IMR-90 (cell line): ENCODE measurements around the gene NFILZ. TPM values are rescaled to one million over a fixed set of nuclear protein-coding genes. Genes with fewer than 3 reads are reported as not detected.

Source experiments
- ATAC-seq: fragments of 200-7000 bp; cut with Tn5 transposase; 2 replicates; pipeline ENCODE4 v1.9.1; 2020; ENCODE audit warnings: low read depth, mild to moderate bottlenecking, moderate library complexity
- Bru-seq: library from RNA; stranded (reverse); fragments of 400-500 nt; gene quantifications from one replicate; lab custom pipeline; 2021; lab: Mats Ljungman, UMichigan
- BruChase-seq, 2 experiments: library from RNA; stranded (reverse); fragments of 400-500 nt; gene quantifications; one replicate each; lab custom pipeline; 2021; lab: Mats Ljungman, UMichigan
- BruUV-seq: library from RNA; stranded (reverse); fragments of 400-500 nt; replicated peaks from 2 replicates; lab custom pipeline; 2021; lab: Mats Ljungman, UMichigan
- CTCF ChIA-PET: fragments of 300-600 bp; formaldehyde crosslinking; extraction: SDS; loops from one replicate; lab custom pipeline; 2021; ENCODE audit warnings: antibody characterized with exemption; lab: Yijun Ruan, JAX
- POLR2A ChIA-PET: fragments of 300-600 bp; sonication (Branson Sonifier 250); formaldehyde crosslinking; loops from one replicate; lab custom pipeline; 2022; ENCODE audit warnings: antibody characterized with exemption; ENCODE audit not compliant: unreplicated experiment; lab: Charles Lee
- DNase-seq: peaks from one replicate; pipeline ENCODE4 v3.0.0; 2013
- H2AFZ ChIP-seq: replicated peaks from 2 replicates; pipeline ENCODE3; 2013; ENCODE audit warnings: low read length, mild to moderate bottlenecking; ENCODE audit not compliant: poor library complexity
- H2AK5ac ChIP-seq: 2 replicates; pipeline ENCODE4 v1.6.1; 2013; ENCODE audit warnings: low read depth, low read length, inconsistent platforms
- H2AK9ac ChIP-seq: replicated peaks from 2 replicates; pipeline ENCODE3; 2013; ENCODE audit warnings: mild to moderate bottlenecking, low read depth, low read length, moderate library complexity; ENCODE audit not compliant: poor library complexity
- H2BK120ac ChIP-seq: 2 replicates; pipeline ENCODE4 v1.6.1; 2013; ENCODE audit warnings: low read depth, low read length, inconsistent platforms
- H2BK15ac ChIP-seq: 3 replicates; pipeline ENCODE4 v1.6.1; 2013; ENCODE audit warnings: low read depth, low read length, inconsistent platforms
- H2BK20ac ChIP-seq: 2 replicates; pipeline ENCODE4 v1.6.1; 2013; ENCODE audit warnings: low read depth, mild to moderate bottlenecking, inconsistent platforms, low read length, moderate library complexity
- H2BK5ac ChIP-seq: 2 replicates; pipeline ENCODE4 v1.6.1; 2013; ENCODE audit warnings: mild to moderate bottlenecking, low read depth, low read length, inconsistent platforms; ENCODE audit not compliant: poor library complexity, severe bottlenecking
- H3K14ac ChIP-seq: replicated peaks from 2 replicates; pipeline ENCODE4 v1.6.1; 2013; ENCODE audit warnings: low read depth, low read length, inconsistent platforms
- H3K18ac ChIP-seq: 2 replicates; pipeline ENCODE4 v1.6.1; 2013; ENCODE audit warnings: low read depth, low read length, control low read depth
- H3K23ac ChIP-seq: 2 replicates; pipeline ENCODE4 v1.6.1; 2013; ENCODE audit warnings: low read depth, low read length, inconsistent platforms
- H3K27ac ChIP-seq: 2 replicates; pipeline ENCODE4 v1.5.1; 2013; ENCODE audit warnings: mild to moderate bottlenecking, control low read depth, low read length; ENCODE audit not compliant: insufficient read depth
- H3K27me3 ChIP-seq: 2 replicates; pipeline ENCODE4 v1.6.1; 2013; ENCODE audit warnings: low read length; ENCODE audit not compliant: control insufficient read depth, insufficient read depth
- H3K36me3 ChIP-seq: 2 replicates; pipeline ENCODE4 v1.6.1; 2013; ENCODE audit warnings: low read length, mixed read lengths; ENCODE audit not compliant: control insufficient read depth, insufficient read depth
- H3K4ac ChIP-seq: 2 replicates; pipeline ENCODE4 v1.6.1; 2013; ENCODE audit warnings: low read depth, low read length, inconsistent platforms
- H3K4me1 ChIP-seq: 2 replicates; pipeline ENCODE4 v1.6.1; 2013; ENCODE audit warnings: low read length, mixed read lengths; ENCODE audit not compliant: control insufficient read depth, insufficient read depth
- H3K4me2 ChIP-seq: 2 replicates; pipeline ENCODE4 v1.6.1; 2013; ENCODE audit warnings: low read depth, mild to moderate bottlenecking, control low read depth, low read length, moderate library complexity
- H3K4me3 ChIP-seq: 2 replicates; pipeline ENCODE4 v1.5.1; 2013; ENCODE audit warnings: low read depth, mild to moderate bottlenecking, control low read depth, low read length, moderate library complexity; ENCODE audit not compliant: insufficient read depth
- H3K56ac ChIP-seq: 2 replicates; pipeline ENCODE4 v1.6.1; 2013; ENCODE audit warnings: low read length, inconsistent platforms; ENCODE audit not compliant: insufficient read depth; ENCODE audit errors: extremely low read depth
- H3K79me1 ChIP-seq, 2 experiments: 2 replicates each; pipeline ENCODE4 v1.6.1; 2013; ENCODE audit warnings: low read length in 2 of 2, inconsistent platforms in 1 of 2, low read depth in 1 of 2
- H3K9ac ChIP-seq: 2 replicates; pipeline ENCODE4 v1.6.1; 2013; ENCODE audit warnings: low read depth, low read length, control low read depth
- H3K9me1 ChIP-seq: 2 replicates; pipeline ENCODE4 v1.6.1; 2013; ENCODE audit warnings: low read length, inconsistent platforms; ENCODE audit not compliant: insufficient read depth
- H3K9me3 ChIP-seq: 2 replicates; pipeline ENCODE4 v1.6.1; 2013; ENCODE audit warnings: low read length; ENCODE audit not compliant: control insufficient read depth, insufficient read depth
- H4K20me1 ChIP-seq: 2 replicates; pipeline ENCODE4 v1.6.1; 2013; ENCODE audit warnings: low read length, inconsistent platforms; ENCODE audit not compliant: insufficient read depth
- H4K5ac ChIP-seq: 2 replicates; pipeline ENCODE4 v1.6.1; 2013; ENCODE audit warnings: mild to moderate bottlenecking, low read depth, low read length, control low read depth
- H4K8ac ChIP-seq, 2 experiments: 2 replicates each; pipeline ENCODE4 v1.6.1; 2013; ENCODE audit warnings: low read depth in 2 of 2, low read length in 2 of 2, control low read depth in 1 of 2, inconsistent platforms in 1 of 2
- H4K91ac ChIP-seq: 2 replicates; pipeline ENCODE4 v1.6.1; 2013; ENCODE audit warnings: low read depth, low read length, inconsistent platforms; ENCODE audit not compliant: insufficient read depth
- BHLHE40 ChIP-seq: fragments of 150-350 bp; IDR thresholded peaks from 2 replicates; pipeline ENCODE4 v1.6.1; 2016; ENCODE audit warnings: mild to moderate bottlenecking, low read depth, low read length
- CEBPB ChIP-seq: IDR thresholded peaks from 2 replicates; pipeline ENCODE4 v1.6.1; 2012; ENCODE audit warnings: low read depth, low read length, improper control_type of control experiment
- CTCF ChIP-seq: conservative IDR thresholded peaks from 2 replicates; pipeline ENCODE4 v1.5.1; 2012; ENCODE audit warnings: mild to moderate bottlenecking, low read depth, low read length, improper control_type of control experiment
- FOS ChIP-seq: fragments of 150-350 bp; IDR thresholded peaks from 2 replicates; pipeline ENCODE4 v1.6.1; 2016; ENCODE audit warnings: low read depth, low read length
- MAFK ChIP-seq: IDR thresholded peaks from 2 replicates; pipeline ENCODE4 v1.6.1; 2012; ENCODE audit warnings: low read depth, low read length, improper control_type of control experiment
- MAZ ChIP-seq: IDR thresholded peaks from 2 replicates; pipeline ENCODE4 v1.6.1; 2012; ENCODE audit warnings: low read depth, mild to moderate bottlenecking, low read length, improper control_type of control experiment, moderate library complexity, borderline replicate concordance
- MXI1 ChIP-seq: IDR thresholded peaks from 2 replicates; pipeline ENCODE4 v1.6.1; 2012; ENCODE audit warnings: low read depth, mild to moderate bottlenecking, low read length, moderate library complexity, borderline replicate concordance
- NFE2L2 ChIP-seq: fragments of 150-350 bp; IDR thresholded peaks from 2 replicates; pipeline ENCODE4 v1.6.1; 2016; ENCODE audit warnings: low read depth, mild to moderate bottlenecking, low read length
- POLR2A ChIP-seq: IDR thresholded peaks from 2 replicates; pipeline ENCODE4 v1.6.1; 2012; ENCODE audit warnings: mild to moderate bottlenecking, low read depth, low read length
- RAD21 ChIP-seq: IDR thresholded peaks from 2 replicates; pipeline ENCODE4 v1.6.1; 2012; ENCODE audit warnings: low read length, improper control_type of control experiment
- RCOR1 ChIP-seq: IDR thresholded peaks from 2 replicates; pipeline ENCODE4 v1.6.1; 2012; ENCODE audit warnings: mild to moderate bottlenecking, low read length, improper control_type of control experiment; ENCODE audit not compliant: insufficient replicate concordance
- SMC3 ChIP-seq: fragments of 150-350 bp; IDR thresholded peaks from 2 replicates; pipeline ENCODE4 v1.6.1; 2016; ENCODE audit warnings: low read depth, mild to moderate bottlenecking, antibody characterized with exemption, low read length, moderate library complexity
- WGBS, 2 experiments: methylation state at CpG; one replicate each; pipeline versions ENCODE4 v1.1.5 to v1.1.7; 2013; ENCODE audit warnings: missing lambda C conversion rate in 2 of 2; ENCODE audit not compliant: insufficient read length in 1 of 2; ENCODE audit errors: extremely low coverage in 2 of 2; 5-methylcytosine and 5-hydroxymethylcytosine counted together
- dilution Hi-C: fragments of 300-500 bp; cut with HindIII; formaldehyde crosslinking; loops from one replicate; pipeline ENCODE4 v1.14.3; 2018; ENCODE audit warnings: low sequenced_read_pairs; ENCODE audit not compliant: unreplicated experiment
- in situ Hi-C: fragments of 300-500 bp; cut with MboI; formaldehyde crosslinking; loops from 3 replicates; pipeline ENCODE4 v1.14.3; 2019; ENCODE audit warnings: low sequenced_read_pairs, inconsistent platforms, mixed read lengths
- intact Hi-C: fragments of 100-400 bp; cut with micrococcal nuclease; formaldehyde crosslinking; loops from 2 replicates; pipeline ENCODE4 v1.10.0; 2022
- long read RNA-seq: library from polyadenylated mRNA; unstranded; transcript quantifications from one replicate; pipeline ENCODE4 v2.0.0, GENCODE V29; 2021; ENCODE audit not compliant: unreplicated experiment
- polyA plus RNA-seq, 3 experiments: library from polyadenylated mRNA; depleted of rRNA; stranded (reverse); fragments of >200 nt; gene quantifications; 2 replicates each; pipeline ENCODE4 v1.2.3, GENCODE V29; 2012; ENCODE audit warnings: low replicate concordance in 1 of 3
- total RNA-seq: library from RNA; depleted of rRNA; stranded (reverse); fragments of >200 nt; gene quantifications from 2 replicates; pipeline ENCODE4 v1.2.3, GENCODE V29; 2012; rRNA removed

NFILZ gene
- not detected in 2 replicates for total RNA-seq
- polyA plus RNA-seq (2012; rRNA removed), result not detected in 2 replicates
- polyA plus RNA-seq (2012; cell fraction: cytosol; rRNA removed), result not detected in 2 replicates
- polyA plus RNA-seq (2012; cell fraction: nucleus; rRNA removed; ENCODE audit: low replicate concordance), result not detected in 2 replicates
- Bru-seq, nascent RNA, result not detected
- BruChase-seq, experiment 1, labeled RNA remaining after a 6-hour chase, result percentile 12 among the genes with signal in this experiment
- not detected for BruChase-seq, experiment 2, labeled RNA remaining after a 2-hour chase
- long read RNA-seq, result 0 reads

GRCh38 chr19:8629996-8630683 is at the start of gene NFILZ:
TSS of gene NFILZ (plus strand) at chr19:8630633. CDS start at chr19:8676766, 46,133 bp downstream.
- BruUV-seq, result no TSS peak
- POLR2A ChIA-PET, result no interaction called here

More at GRCh38 chr19:8629996-8630683, at the start of gene NFILZ:
- Histone ChIP-seq H4K20me1 (no peaks in the 10 kb centered on the region), H2AK9ac (no peak within 1 kb of the TSS), H2BK120ac (no peak within 1 kb of the TSS), H3K9me1 (no peaks in the 10 kb centered on the region), H4K91ac (no peak within 1 kb of the TSS), H2AK5ac (no peak within 1 kb of the TSS), H3K79me1 (no peaks in the 10 kb centered on the region), H3K4me1 (peaks cover 2% of the 10 kb centered on the region; the same call in 1 of the 2 replicates), H3K9ac (no peak within 1 kb of the TSS), H2BK5ac (no peak within 1 kb of the TSS), H2BK20ac (no peak within 1 kb of the TSS), H3K4ac (no peak within 1 kb of the TSS), H2AFZ (peak within 1 kb of the TSS; percentile 63), H3K27me3 (no peaks in the 10 kb centered on the region), H3K18ac (no peak within 1 kb of the TSS; the same call in 1 of the 2 replicates), H3K14ac (no peak within 1 kb of the TSS), H2BK15ac (no peak within 1 kb of the TSS), H3K9me3 (peaks cover 6% of the 10 kb centered on the region), H3K23ac (no peak within 1 kb of the TSS), H4K5ac (no peak within 1 kb of the TSS; the same call in 1 of the 2 replicates), H3K4me3 (no peak within 1 kb of the TSS), H4K8ac (no peak within 1 kb of the TSS), H3K4me2 (no peak within 1 kb of the TSS), H3K27ac (peak within 1 kb of the TSS; percentile 4; the same call in 1 of the 2 replicates), H3K56ac (no peak within 1 kb of the TSS), H3K36me3 (no peaks in the 10 kb centered on the region)
- dilution Hi-C loops, result no loop called here
- in situ Hi-C loops, result no loop called here
- DNase-seq (no peak), ATAC-seq (no peak)
- TF ChIP-seq CTCF (no peak), CEBPB (no peak), RAD21 (no peak), BHLHE40 (no peak), MXI1 (no peak), NFE2L2 (no peak), POLR2A (no peak), MAZ (no peak), SMC3 (no peak), FOS (no peak), MAFK (no peak), RCOR1 (no peak)
- intact Hi-C loops, result no loop called here
- CTCF ChIA-PET, result interaction anchor here (0.6 to 1.1 kb wide), 2 partner anchors 12 to 49 kb away, joined by 3 to 5 read pairs; no protein-coding TSS in a partner anchor
- WGBS, 2 experiments, result 83% methylated on average over 6 of the region's 11 CpGs; no CpG with 5 or more reads in 1 of the 2 experiments
